SK-N-SH treated with all-trans-retinoic acid at 6 μM for 48 hours (cell line): ENCODE measurements around the gene UBE2G1.
"Not testable (repeated sequence)": the region's sequence is repeated elsewhere in the genome, so short reads cannot be mapped to it uniquely, and the experiment has no call there.

ENCODE experiments used
- ATAC-seq: fragments of 200-7000 bp; cut with Tn5 transposase; 3 replicates; pipeline ENCODE4 v1.9.1; 2020; ENCODE audit warnings: mild to moderate bottlenecking, moderate library complexity
- BACH2 ChIP-seq: fragments of 250-450 bp; sonication (Bioruptor Pico); IDR thresholded peaks from 2 replicates; pipeline ENCODE4 v1.9.0; 2021; ENCODE audit warnings: mild to moderate bottlenecking, borderline replicate concordance
- CSDC2 ChIP-seq: fragments of 250-450 bp; sonication (Bioruptor Pico); IDR thresholded peaks from 2 replicates; pipeline ENCODE4 v1.5.0; 2020; ENCODE audit warnings: mild to moderate bottlenecking, moderate library complexity
- ESRRG ChIP-seq: fragments of 250-450 bp; sonication (Bioruptor Pico); IDR thresholded peaks from 2 replicates; pipeline ENCODE4 v1.6.1; 2021; ENCODE audit warnings: mild to moderate bottlenecking
- GLIS3 ChIP-seq: fragments of 250-450 bp; sonication (Bioruptor Pico); IDR thresholded peaks from 2 replicates; pipeline ENCODE4 v1.5.0; 2020; ENCODE audit warnings: mild to moderate bottlenecking, moderate library complexity
- ISL1 ChIP-seq: fragments of 250-450 bp; sonication (Bioruptor Pico); IDR thresholded peaks from 2 replicates; pipeline ENCODE4 v2.1.2; 2022; ENCODE audit warnings: mild to moderate bottlenecking, moderate library complexity
- OSR1 ChIP-seq: fragments of 250-450 bp; sonication (Bioruptor Pico); IDR thresholded peaks from 2 replicates; pipeline ENCODE4 v1.8.0; 2022; ENCODE audit warnings: moderate library complexity, mild to moderate bottlenecking, inconsistent platforms
- POU6F1 ChIP-seq: fragments of 250-450 bp; sonication (Bioruptor Pico); IDR thresholded peaks from 2 replicates; pipeline ENCODE4 v1.8.0; 2021; ENCODE audit warnings: low read depth, mild to moderate bottlenecking, moderate library complexity, borderline replicate concordance
- PPARA ChIP-seq: fragments of 250-450 bp; sonication (Bioruptor Pico); IDR thresholded peaks from 2 replicates; pipeline ENCODE4 v1.5.0; 2020; ENCODE audit warnings: mild to moderate bottlenecking, borderline replicate concordance
- RARB ChIP-seq: fragments of 250-450 bp; sonication (Bioruptor Pico); IDR thresholded peaks from 2 replicates; pipeline ENCODE4 v1.8.0; 2021; ENCODE audit warnings: mild to moderate bottlenecking, moderate library complexity
- SNAI2 ChIP-seq: fragments of 250-450 bp; sonication (Bioruptor Pico); IDR thresholded peaks from 2 replicates; pipeline ENCODE4 v1.5.0; 2020; ENCODE audit warnings: mild to moderate bottlenecking, moderate library complexity
- TCF4 ChIP-seq: fragments of 250-450 bp; sonication (Bioruptor Pico); IDR thresholded peaks from 2 replicates; pipeline ENCODE4 v1.8.0; 2021; ENCODE audit warnings: mild to moderate bottlenecking, moderate library complexity, borderline replicate concordance
- TOX ChIP-seq: fragments of 250-450 bp; sonication (Bioruptor Pico); IDR thresholded peaks from 2 replicates; pipeline ENCODE4 v1.8.0; 2021; ENCODE audit warnings: mild to moderate bottlenecking, moderate library complexity, borderline replicate concordance
- ZC3H10 ChIP-seq: fragments of 250-450 bp; sonication (Bioruptor Pico); IDR thresholded peaks from 2 replicates; pipeline ENCODE4 v1.5.1; 2021; ENCODE audit warnings: mild to moderate bottlenecking, moderate library complexity
- ZFP3 ChIP-seq: fragments of 250-450 bp; sonication (Bioruptor Pico); IDR thresholded peaks from 2 replicates; pipeline ENCODE4 v1.5.0; 2020; ENCODE audit warnings: mild to moderate bottlenecking, moderate library complexity
- ZFP30 ChIP-seq: fragments of 450-650 bp; formaldehyde crosslinking; IDR thresholded peaks from 2 replicates; pipeline ENCODE4 v1.5.0; 2022; ENCODE audit warnings: mild to moderate bottlenecking, moderate library complexity
- ZNF565 ChIP-seq: fragments of 450-650 bp; formaldehyde crosslinking; conservative IDR thresholded peaks from 2 replicates; pipeline ENCODE4 v1.5.0; 2020; ENCODE audit warnings: low read depth, mild to moderate bottlenecking, moderate library complexity
- ZNF70 ChIP-seq: fragments of 450-650 bp; formaldehyde crosslinking; IDR thresholded peaks from 2 replicates; pipeline ENCODE4 v1.5.0; 2020; ENCODE audit warnings: mild to moderate bottlenecking, moderate library complexity
- ZNF8 ChIP-seq: fragments of 450-650 bp; formaldehyde crosslinking; IDR thresholded peaks from 2 replicates; pipeline ENCODE4 v1.5.0; 2020; ENCODE audit warnings: mild to moderate bottlenecking, moderate library complexity
- TF ChIP-seq, protein P1 (sequence below): fragments of 250-450 bp; sonication (Bioruptor Pico); IDR thresholded peaks from 2 replicates; pipeline ENCODE4 v1.5.1; 2021; ENCODE audit warnings: mild to moderate bottlenecking, moderate library complexity
- TF ChIP-seq, protein P2 (sequence below): fragments of 250-450 bp; sonication (Bioruptor Pico); IDR thresholded peaks from 2 replicates; pipeline ENCODE4 v1.8.0; 2020; ENCODE audit warnings: mild to moderate bottlenecking, moderate library complexity, borderline replicate concordance
- TF ChIP-seq, protein P3 (sequence below): fragments of 250-450 bp; sonication (Bioruptor Pico); IDR thresholded peaks from 2 replicates; pipeline ENCODE4 v1.5.1; 2020; ENCODE audit warnings: low read depth, mild to moderate bottlenecking, moderate library complexity

UBE2G1 gene

DNA sequence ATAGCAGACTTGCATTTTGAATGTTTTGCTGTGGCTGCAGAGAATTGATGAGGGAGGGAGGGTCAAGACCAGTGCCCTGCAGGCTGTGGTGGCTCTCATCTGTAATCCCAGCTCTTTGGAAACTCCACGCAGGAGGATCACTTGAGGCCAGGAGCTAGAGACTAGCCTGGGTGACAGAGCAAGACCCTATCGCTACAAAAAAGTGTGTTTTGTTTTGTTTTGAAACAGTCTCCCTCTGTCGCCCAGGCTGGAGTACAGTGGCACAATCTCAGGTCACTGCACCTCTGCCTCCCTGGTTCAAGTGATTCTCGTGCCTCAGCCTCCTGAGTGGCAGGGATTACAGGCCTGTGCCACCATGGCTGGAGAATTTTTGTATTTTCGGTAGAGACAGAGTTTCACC is 1.9 kb upstream of the UBE2G1 start:
- no peak for ATAC-seq

DNA sequence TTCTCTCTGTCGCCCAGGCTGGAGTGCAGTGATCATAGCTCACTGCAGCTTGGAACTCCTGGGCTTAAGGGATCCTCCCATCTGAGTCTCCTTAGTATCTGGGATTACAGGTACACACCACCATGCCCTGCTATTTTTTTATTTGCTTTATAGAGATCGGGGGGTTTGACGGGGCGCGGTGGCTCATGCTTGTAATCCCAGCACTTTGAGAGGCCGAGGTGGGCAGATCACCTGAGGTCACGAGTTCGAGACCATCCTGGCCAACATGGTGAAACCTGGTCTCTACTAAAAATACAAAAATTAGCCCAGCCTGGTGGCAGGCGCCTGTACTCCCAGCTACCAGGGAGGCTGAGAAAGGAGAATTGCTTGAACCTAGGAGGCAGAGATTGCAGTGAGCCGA is 702 bp upstream of the UBE2G1 start:
- not testable (repeated sequence) for ATAC-seq

More for the DNA sequence above, 1.9 kb upstream of the UBE2G1 start:
- TF ChIP-seq OSR1 (no peak), POU6F1 (no peak), ZFP30 (CRISPR knock-in tag) (no peak), SNAI2 (CRISPR knock-in tag) (no peak), ZNF565 (CRISPR knock-in tag) (no peak), RARB (CRISPR knock-in tag) (no peak), GLIS3 (CRISPR knock-in tag) (no peak), ZFP3 (CRISPR knock-in tag) (no peak), ZNF8 (CRISPR knock-in tag) (no peak), TCF4 (CRISPR knock-in tag) (no peak), ZNF70 (no peak), CSDC2 (CRISPR knock-in tag) (no peak), PPARA (CRISPR knock-in tag) (no peak), ISL1 (CRISPR knock-in tag) (no peak), TOX (CRISPR knock-in tag) (no peak), ZC3H10 (no peak)
- TF ChIP-seq, protein P1, sequence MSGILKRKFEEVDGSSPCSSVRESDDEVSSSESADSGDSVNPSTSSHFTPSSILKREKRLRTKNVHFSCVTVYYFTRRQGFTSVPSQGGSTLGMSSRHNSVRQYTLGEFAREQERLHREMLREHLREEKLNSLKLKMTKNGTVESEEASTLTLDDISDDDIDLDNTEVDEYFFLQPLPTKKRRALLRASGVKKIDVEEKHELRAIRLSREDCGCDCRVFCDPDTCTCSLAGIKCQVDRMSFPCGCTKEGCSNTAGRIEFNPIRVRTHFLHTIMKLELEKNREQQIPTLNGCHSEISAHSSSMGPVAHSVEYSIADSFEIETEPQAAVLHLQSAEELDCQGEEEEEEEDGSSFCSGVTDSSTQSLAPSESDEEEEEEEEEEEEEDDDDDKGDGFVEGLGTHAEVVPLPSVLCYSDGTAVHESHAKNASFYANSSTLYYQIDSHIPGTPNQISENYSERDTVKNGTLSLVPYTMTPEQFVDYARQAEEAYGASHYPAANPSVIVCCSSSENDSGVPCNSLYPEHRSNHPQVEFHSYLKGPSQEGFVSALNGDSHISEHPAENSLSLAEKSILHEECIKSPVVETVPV, result no peak
- TF ChIP-seq, protein P2, sequence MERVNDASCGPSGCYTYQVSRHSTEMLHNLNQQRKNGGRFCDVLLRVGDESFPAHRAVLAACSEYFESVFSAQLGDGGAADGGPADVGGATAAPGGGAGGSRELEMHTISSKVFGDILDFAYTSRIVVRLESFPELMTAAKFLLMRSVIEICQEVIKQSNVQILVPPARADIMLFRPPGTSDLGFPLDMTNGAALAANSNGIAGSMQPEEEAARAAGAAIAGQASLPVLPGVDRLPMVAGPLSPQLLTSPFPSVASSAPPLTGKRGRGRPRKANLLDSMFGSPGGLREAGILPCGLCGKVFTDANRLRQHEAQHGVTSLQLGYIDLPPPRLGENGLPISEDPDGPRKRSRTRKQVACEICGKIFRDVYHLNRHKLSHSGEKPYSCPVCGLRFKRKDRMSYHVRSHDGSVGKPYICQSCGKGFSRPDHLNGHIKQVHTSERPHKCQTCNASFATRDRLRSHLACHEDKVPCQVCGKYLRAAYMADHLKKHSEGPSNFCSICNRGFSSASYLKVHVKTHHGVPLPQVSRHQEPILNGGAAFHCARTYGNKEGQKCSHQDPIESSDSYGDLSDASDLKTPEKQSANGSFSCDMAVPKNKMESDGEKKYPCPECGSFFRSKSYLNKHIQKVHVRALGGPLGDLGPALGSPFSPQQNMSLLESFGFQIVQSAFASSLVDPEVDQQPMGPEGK (CRISPR knock-in tag), result no peak

DNA sequence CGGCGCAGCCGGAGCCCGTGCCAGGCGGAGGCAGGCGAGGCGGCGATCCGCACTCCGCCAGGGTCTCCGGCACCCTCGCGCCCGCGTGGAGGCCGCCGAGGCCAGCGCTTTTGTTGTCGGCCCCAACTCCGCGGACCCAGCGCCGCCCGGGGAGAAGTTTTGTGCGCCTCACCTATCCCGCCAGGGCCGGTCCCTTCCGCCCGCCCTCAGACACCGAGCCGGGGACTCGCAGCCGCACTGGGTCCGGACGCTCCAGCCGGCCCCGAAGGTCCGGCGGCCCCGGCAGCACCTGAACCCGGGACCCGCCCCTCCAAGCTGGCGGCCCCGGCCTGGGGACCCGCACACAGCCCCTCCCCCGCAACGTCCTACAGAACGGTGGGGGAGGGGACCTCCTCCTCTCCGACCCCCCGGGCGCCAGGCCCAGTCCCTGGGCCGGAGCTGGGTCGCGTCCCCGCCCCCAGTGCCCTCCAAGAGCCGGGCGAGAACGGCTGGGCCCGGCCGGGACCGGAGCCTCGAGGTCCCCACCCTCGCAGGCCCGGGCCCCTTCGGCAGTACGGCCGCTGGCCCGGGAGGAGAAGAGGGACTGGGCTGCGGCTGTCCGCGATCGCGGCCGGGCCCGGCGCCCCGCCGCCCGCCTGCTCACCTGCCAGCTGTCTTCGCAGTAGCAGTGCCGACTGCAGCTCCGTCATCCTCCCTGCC is 698 bp downstream of the UBE2G1 start:
- ATAC-seq, result peak; percentile 15

More for the DNA sequence above, 698 bp downstream of the UBE2G1 start:
- TF ChIP-seq TCF4 (CRISPR knock-in tag) (no peak), BACH2 (no peak), ZFP30 (CRISPR knock-in tag) (no peak), TOX (CRISPR knock-in tag) (no peak), POU6F1 (no peak), ESRRG (CRISPR knock-in tag) (no peak), ZNF8 (CRISPR knock-in tag) (no peak), ZNF565 (CRISPR knock-in tag) (no peak), ZNF70 (no peak)
- TF ChIP-seq, protein P3, sequence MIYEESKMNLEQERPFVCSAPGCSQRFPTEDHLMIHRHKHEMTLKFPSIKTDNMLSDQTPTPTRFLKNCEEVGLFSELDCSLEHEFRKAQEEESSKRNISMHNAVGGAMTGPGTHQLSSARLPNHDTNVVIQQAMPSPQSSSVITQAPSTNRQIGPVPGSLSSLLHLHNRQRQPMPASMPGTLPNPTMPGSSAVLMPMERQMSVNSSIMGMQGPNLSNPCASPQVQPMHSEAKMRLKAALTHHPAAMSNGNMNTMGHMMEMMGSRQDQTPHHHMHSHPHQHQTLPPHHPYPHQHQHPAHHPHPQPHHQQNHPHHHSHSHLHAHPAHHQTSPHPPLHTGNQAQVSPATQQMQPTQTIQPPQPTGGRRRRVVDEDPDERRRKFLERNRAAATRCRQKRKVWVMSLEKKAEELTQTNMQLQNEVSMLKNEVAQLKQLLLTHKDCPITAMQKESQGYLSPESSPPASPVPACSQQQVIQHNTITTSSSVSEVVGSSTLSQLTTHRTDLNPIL (CRISPR knock-in tag), result no peak
- TF ChIP-seq, protein P2 (CRISPR knock-in tag), result no peak
